ENCODE measurements around the gene MIGA1. TPM values are rescaled to one million over a fixed set of nuclear protein-coding genes. Genes with fewer than 3 reads are reported as not detected.
"Not testable (repeated sequence)": the region's sequence is repeated elsewhere in the genome, so short reads cannot be mapped to it uniquely, and the experiment has no call there.

The MIGA1 gene
- total RNA-seq, 1 experiment from 2014 or later = 14.4 TPM

- no peak overlapping the region for H3K4me3 ChIP-seq (ENCODE audit: low read depth in 2 of 2, low read length in 2 of 2)
- intact Hi-C loops (cut with micrococcal nuclease; ENCODE audit: unreplicated experiment) (loop anchor here (10.0 kb wide), 1 partner anchor 80 kb away; no protein-coding TSS in a partner anchor), in situ Hi-C loops (cut with HindIII; ENCODE audit: low pct_unique_long_range_greater_than_20kb, low sequenced_read_pairs) (no loop called here)
- H3K4me1 ChIP-seq (ENCODE audit: control insufficient read depth, insufficient read depth, low read length) = no peaks in the 10 kb centered on the region
- H3K9me3 ChIP-seq (ENCODE audit: control insufficient read depth, insufficient read depth, low read depth, low read length) = no peaks in the 10 kb centered on the region
- ATAC-seq (no peak), DNase-seq (ENCODE audit: low read depth, low spot score) (no peak)
- no TSS peak for BruUV-seq (replicated peaks)
- ChIA-PET POLR2A (no interaction called here), CTCF (no interaction called here)
- TF ChIP-seq REST (IDR thresholded peaks at IDR 0.05; ENCODE audit: insufficient read depth in 1 of 2, low read depth in 2 of 2, low read length in 1 of 2) (no peak), CTCF (IDR thresholded peaks at IDR 0.05) (no peak), POLR2AphosphoS5 (IDR thresholded peaks at IDR 0.05; ENCODE audit: low read depth, low read length) (no peak), SIN3A (IDR thresholded peaks at IDR 0.05; ENCODE audit: borderline replicate concordance, insufficient read depth, low read depth, low read length) (no peak), TCF7L2 (IDR thresholded peaks at IDR 0.05; ENCODE audit: low read depth, low read length) (no peak)
- no peaks in the 10 kb centered on the region for H3K27me3 ChIP-seq (ENCODE audit: control insufficient read depth, insufficient read depth, low read length)
- H3K36me3 ChIP-seq (ENCODE audit: control insufficient read depth, insufficient read depth, low read length) = no peaks in the 10 kb centered on the region
- H3K27ac ChIP-seq (ENCODE audit: low read length) = no peak overlapping the region
Observed at GRCh38 chr1:77824694-77825093, 45.2 kb downstream of the MIGA1 start.

- Histone ChIP-seq H3K4me3 (ENCODE audit: low read depth in 2 of 2, low read length in 2 of 2) (no peak overlapping the region), H3K4me1 (ENCODE audit: control insufficient read depth, insufficient read depth, low read length) (no peaks in the 10 kb centered on the region), H3K27me3 (ENCODE audit: control insufficient read depth, insufficient read depth, low read length) (no peaks in the 10 kb centered on the region), H3K9me3 (ENCODE audit: control insufficient read depth, insufficient read depth, low read depth, low read length) (no peaks in the 10 kb centered on the region), H3K36me3 (ENCODE audit: control insufficient read depth, insufficient read depth, low read length) (no peaks in the 10 kb centered on the region), H3K27ac (ENCODE audit: low read length) (no peak overlapping the region)
- DNase-seq (ENCODE audit: low read depth, low spot score) (peak; percentile 57), ATAC-seq (peak; percentile 85)
- BruUV-seq (replicated peaks) = no TSS peak
- intact Hi-C loops (cut with micrococcal nuclease; ENCODE audit: unreplicated experiment) (loop anchor here (10.0 kb wide), 1 partner anchor 80 kb away; no protein-coding TSS in a partner anchor), in situ Hi-C loops (cut with HindIII; ENCODE audit: low pct_unique_long_range_greater_than_20kb, low sequenced_read_pairs) (no loop called here)
- peak; percentile 61 for TF ChIP-seq CTCF (IDR thresholded peaks at IDR 0.05)
- no peak for TF ChIP-seq TCF7L2 (IDR thresholded peaks at IDR 0.05; ENCODE audit: low read depth, low read length)
- POLR2A ChIA-PET = no interaction called here
- CTCF ChIA-PET = no interaction called here
Observed at GRCh38 chr1:77825131-77825709, 45.8 kb downstream of the MIGA1 start.

GRCh38 chr1:77826851-77827250, 47.4 kb downstream of the MIGA1 start:
- H3K36me3 ChIP-seq (ENCODE audit: control insufficient read depth, insufficient read depth, low read length); CTCF ChIA-PET; H3K4me3 ChIP-seq (ENCODE audit: low read depth in 2 of 2, low read length in 2 of 2); in situ Hi-C loops (cut with HindIII; ENCODE audit: low pct_unique_long_range_greater_than_20kb, low sequenced_read_pairs); H3K9me3 ChIP-seq (ENCODE audit: control insufficient read depth, insufficient read depth, low read depth, low read length); POLR2A ChIA-PET; H3K4me1 ChIP-seq (ENCODE audit: control insufficient read depth, insufficient read depth, low read length); BruUV-seq (replicated peaks); DNase-seq (ENCODE audit: low read depth, low spot score); H3K27ac ChIP-seq (ENCODE audit: low read length); ATAC-seq; H3K27me3 ChIP-seq (ENCODE audit: control insufficient read depth, insufficient read depth, low read length): not testable (repeated sequence)
- intact Hi-C loops (cut with micrococcal nuclease; ENCODE audit: unreplicated experiment) = loop anchor here (10.0 kb wide), 1 partner anchor 78 kb away; no protein-coding TSS in a partner anchor

All from Panc1 (cell line).